HEK293T (cell line): ENCODE measurements around the gene SLC25A25.

Experiments used
- CTBP1 ChIP-seq: fragments of 450-650 bp; IDR thresholded peaks from 2 replicates; pipeline ENCODE4 v1.6.1; 2016; ENCODE audit warnings: borderline replicate concordance
- ELF4 ChIP-seq: fragments of 450-650 bp; IDR thresholded peaks from 2 replicates; pipeline ENCODE4 v1.6.1; 2017; ENCODE audit warnings: antibody characterized with exemption
- FOXK2 ChIP-seq: fragments of 450-650 bp; IDR thresholded peaks from 2 replicates; pipeline ENCODE4 v1.6.1; 2016; ENCODE audit warnings: mild to moderate bottlenecking

DNA sequence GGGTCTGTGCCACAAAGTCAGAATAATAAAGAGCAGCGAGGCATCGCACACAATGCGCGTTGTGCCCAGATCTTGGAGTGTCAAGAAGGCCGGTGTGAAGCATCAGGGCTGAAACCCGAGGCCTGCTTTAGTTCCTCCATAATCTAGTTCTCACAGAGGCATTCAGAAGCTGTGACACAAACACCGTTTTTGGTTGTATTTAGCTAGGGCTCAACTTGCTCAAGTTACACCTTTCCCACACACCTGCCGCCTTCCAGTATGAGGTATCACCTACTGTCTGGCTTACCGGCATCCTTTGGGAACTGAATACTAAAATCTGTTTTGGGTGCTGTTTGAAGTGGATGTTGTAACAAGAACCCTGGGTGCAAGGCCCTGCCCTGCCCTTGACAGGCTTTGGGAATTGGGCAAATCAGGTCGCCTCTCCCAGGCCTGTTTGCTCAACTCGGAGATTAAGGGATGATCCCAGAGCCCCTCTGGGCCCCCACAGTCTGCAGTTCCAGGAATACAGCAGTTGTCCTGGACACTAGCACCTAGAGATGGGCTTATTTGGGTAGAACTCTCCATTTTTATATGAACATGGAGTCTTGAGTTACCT lies 27.0 kb downstream of the SLC25A25 start:
- TF ChIP-seq ELF4 (no peak), CTBP1 (no peak), FOXK2 (no peak)
